Muscle layer of duodenum (tissue), 2 donors: ENCODE data around the gene NHLH2.

Experiments used
- H3K27ac ChIP-seq: one replicate; pipeline ENCODE4 v1.7.0; 2013; ENCODE audit warnings: mild to moderate bottlenecking, low read length
- H3K27me3 ChIP-seq: one replicate; pipeline ENCODE4 v1.7.0; 2013; ENCODE audit warnings: low read depth, mild to moderate bottlenecking, control low read depth, low read length
- H3K36me3 ChIP-seq, 2 donors: one replicate each; pipeline ENCODE4 v1.7.0; 2013; ENCODE audit warnings: low read length in 2 of 2, control low read depth in 1 of 2, mild to moderate bottlenecking in 1 of 2; ENCODE audit not compliant: insufficient read depth in 2 of 2, control insufficient read depth in 1 of 2
- H3K4me1 ChIP-seq, 2 donors: one replicate each; pipeline ENCODE4 v1.7.0; 2013; ENCODE audit warnings: low read length in 2 of 2, mild to moderate bottlenecking in 2 of 2, control low read depth in 1 of 2, moderate library complexity in 1 of 2; ENCODE audit not compliant: insufficient read depth in 2 of 2, control insufficient read depth in 1 of 2
- H3K4me3 ChIP-seq, 2 donors: one replicate each; pipeline ENCODE4 v1.7.0; 2013; ENCODE audit warnings: low read length in 2 of 2, low read depth in 1 of 2, mild to moderate bottlenecking in 1 of 2
- H3K9me3 ChIP-seq, 2 donors: one replicate each; pipeline ENCODE4 v1.7.0; 2013; ENCODE audit warnings: low read length in 2 of 2, control low read depth in 1 of 2, mild to moderate bottlenecking in 1 of 2; ENCODE audit not compliant: control insufficient read depth in 1 of 2
- donor health status: healthy.

NHLH2 gene

DNA sequence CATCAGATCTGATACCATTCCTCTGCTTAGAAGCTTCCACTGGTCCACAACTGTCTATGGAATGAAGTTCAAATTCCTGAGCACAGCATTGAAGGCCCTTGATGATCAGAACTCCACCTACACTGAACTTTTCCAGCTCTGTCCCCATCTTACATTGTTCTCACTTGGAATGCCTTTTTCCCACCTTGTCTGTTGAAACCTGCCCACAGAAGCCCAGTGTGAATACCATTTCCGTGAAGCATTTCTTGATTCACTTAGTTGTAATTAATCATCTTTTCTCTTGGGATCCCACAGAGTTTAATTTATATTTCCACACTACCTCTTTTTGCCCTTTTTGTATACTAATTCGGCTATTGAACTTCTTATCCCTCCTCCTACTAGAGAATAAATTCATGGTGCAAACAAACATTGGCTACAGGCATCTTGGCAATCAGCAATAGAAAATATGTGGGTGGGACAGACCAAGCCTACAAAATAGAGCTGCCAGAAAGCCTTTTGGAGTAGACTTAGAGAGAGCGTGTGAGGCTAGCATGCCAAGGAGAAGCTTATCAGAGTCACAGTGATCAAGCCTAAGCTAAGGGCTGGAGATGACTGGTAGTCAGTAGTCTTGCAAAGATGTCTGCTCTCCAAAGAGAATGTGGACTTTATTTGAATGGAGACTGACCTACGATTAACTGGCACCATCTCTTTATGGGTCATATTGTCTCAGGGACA lies 26.1 kb downstream of the NHLH2 start:
- no peaks in the 10 kb centered on the region for H3K4me1 ChIP-seq
- H3K36me3 ChIP-seq: no peaks in the 10 kb centered on the region
- H3K27ac ChIP-seq: no peak overlapping the region
- no peak overlapping the region for H3K4me3 ChIP-seq
- H3K9me3 ChIP-seq: no peaks in the 10 kb centered on the region
- no peaks in the 10 kb centered on the region for H3K27me3 ChIP-seq

DNA sequence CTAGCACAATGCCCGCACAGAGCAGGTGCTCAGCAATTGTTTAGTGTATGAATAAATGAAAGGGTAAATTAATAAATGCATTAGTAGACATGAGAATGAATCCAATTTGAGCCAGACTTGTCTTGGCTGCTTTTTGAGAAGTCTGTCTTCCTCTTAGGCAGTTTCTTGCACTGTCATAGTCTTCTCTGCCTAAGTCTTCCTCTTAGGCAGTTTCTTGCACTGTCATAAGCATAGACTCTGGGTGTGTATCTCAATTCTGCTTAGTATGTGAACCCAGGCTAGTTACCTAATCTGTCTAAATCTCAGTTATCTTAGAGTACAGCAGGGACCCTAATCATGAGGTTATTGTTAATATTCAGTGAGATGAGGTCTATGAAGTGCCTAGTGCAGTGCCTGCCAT lies 27.2 kb downstream of the NHLH2 start:
- H3K27ac ChIP-seq: no peak overlapping the region
- H3K4me1 ChIP-seq: no peaks in the 10 kb centered on the region

DNA sequence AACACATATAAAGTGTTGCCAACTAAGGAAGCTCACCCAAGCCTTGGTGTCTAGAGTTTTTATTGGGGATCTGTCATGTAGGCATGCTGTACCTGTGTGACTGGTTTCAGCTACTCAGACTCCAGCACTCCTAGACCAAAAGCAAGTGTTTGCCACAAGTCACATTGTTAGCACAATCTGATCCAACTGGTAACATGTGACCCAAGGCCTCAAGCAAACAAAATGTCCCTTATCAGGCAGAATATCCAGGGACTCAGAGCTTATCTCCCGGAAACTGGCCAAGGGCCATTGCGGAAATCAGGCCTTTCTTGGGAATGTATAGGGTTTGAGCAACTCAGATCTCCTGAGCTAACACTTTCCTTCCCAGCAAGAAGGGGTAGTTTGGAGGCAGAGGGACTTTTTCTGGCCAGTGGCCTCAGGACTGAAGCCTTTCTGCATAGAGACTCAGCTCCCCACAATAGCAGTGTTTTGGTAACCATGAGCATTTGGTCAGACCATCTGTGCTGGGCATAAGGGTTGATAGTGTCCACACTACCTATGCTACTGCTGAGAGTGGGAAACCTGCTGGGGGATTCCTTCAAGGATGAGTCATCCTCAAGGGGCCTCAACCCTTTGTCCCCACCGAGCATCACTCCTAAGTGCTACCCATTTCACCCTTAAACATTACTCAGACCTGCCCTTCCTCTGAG lies 29.6 kb downstream of the NHLH2 start:
- H3K9me3 ChIP-seq: no peaks in the 10 kb centered on the region
- H3K27ac ChIP-seq: no peak overlapping the region
- no peaks in the 10 kb centered on the region for H3K36me3 ChIP-seq
- H3K4me1 ChIP-seq: no peaks in the 10 kb centered on the region
- H3K27me3 ChIP-seq: no peaks in the 10 kb centered on the region
- H3K4me3 ChIP-seq: no peak overlapping the region

More for the DNA sequence above, 27.2 kb downstream of the NHLH2 start:
- H3K4me3 ChIP-seq: no peak overlapping the region
- H3K27me3 ChIP-seq: no peaks in the 10 kb centered on the region
- H3K9me3 ChIP-seq: no peaks in the 10 kb centered on the region
- H3K36me3 ChIP-seq: no peaks in the 10 kb centered on the region

DNA sequence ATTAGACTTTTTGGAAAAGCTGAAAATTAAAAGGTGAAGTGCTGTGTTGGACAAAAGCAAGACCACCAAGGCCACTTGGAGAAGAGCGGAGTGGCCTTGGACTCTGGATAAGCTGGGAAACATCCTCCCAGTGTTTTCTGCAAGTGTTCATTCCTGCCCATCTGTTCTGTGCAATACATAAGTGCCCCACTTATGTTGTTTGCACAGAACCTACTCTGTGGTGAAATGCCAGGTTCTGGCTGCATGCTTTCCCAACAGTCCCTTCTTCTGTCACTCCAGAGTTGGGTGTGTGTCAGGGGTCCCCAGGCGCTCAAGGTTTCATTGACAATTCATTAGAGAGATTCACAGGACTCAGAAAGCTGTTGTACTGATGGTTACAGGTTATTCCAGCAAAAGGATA lies 30.3 kb downstream of the NHLH2 start:
- Histone ChIP-seq H3K27me3 (no peaks in the 10 kb centered on the region), H3K4me3 (no peak overlapping the region), H3K9me3 (no peaks in the 10 kb centered on the region), H3K4me1 (no peaks in the 10 kb centered on the region), H3K27ac (no peak overlapping the region), H3K36me3 (no peaks in the 10 kb centered on the region)

DNA sequence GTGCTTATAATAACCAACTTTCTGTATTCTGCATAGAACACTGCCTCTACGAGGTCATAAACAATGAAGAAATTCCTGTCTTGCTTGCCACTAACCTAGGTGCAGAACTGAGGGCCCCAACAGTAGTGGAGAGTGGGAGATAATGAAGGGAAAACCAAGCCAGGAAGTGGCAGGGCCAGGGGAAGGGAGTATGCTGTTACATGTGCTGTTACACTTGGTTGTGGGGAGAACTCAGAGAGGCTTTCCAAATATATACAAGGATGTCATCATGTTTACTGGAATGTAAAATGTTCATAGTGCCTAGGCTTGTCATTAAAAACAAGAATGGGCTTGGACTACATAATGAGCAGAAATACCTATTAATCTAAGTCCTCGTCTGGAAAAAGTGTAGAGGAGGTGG lies 31.1 kb downstream of the NHLH2 start:
- no peaks in the 10 kb centered on the region for H3K27me3 ChIP-seq
- no peaks in the 10 kb centered on the region for H3K4me1 ChIP-seq
- H3K4me3 ChIP-seq: no peak overlapping the region
- no peaks in the 10 kb centered on the region for H3K36me3 ChIP-seq
- H3K27ac ChIP-seq: no peak overlapping the region
- H3K9me3 ChIP-seq: no peaks in the 10 kb centered on the region

DNA sequence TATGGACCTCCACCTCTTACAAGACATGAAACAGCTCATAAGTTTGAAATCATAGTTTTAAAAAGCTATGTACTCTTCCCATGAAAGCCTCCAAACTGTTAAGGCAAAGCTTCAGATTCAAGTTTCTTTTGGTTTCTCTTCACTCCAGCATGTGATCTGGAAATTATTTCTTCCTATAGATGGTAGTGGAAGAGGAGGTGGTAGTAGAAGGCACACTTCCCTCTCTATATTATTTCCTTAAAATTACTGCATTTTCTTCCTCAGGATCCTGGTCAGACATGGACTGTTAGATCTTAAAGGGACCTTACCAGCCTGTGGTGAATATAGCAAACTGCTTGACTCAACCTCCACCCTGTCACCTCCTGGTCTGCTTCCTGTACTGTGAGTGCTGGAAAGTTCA lies 31.9 kb downstream of the NHLH2 start:
- Histone ChIP-seq H3K4me1 (no peaks in the 10 kb centered on the region), H3K9me3 (no peaks in the 10 kb centered on the region), H3K27me3 (no peaks in the 10 kb centered on the region)

DNA sequence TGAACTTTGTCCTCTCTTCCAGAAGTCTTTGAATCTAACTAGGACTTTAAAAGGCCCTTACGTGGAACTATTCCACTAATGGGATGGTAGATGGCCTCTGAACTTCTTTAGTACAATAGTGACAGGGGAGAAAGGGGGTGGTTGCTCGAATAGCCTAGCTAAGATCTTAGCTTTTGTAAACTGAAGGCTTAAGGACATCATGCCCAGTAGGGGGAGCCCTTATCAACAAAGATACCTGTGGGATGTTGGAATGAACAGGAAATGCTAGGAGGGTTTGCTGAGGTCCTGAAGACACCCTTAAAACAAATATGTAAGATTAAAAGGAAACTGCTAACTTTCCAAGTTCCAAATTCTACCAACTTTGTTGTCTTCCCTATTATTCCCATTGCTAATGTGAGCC lies 33.2 kb downstream of the NHLH2 start:
- no peak overlapping the region for H3K4me3 ChIP-seq
- no peaks in the 10 kb centered on the region for H3K36me3 ChIP-seq
- no peaks in the 10 kb centered on the region for H3K27me3 ChIP-seq
- H3K27ac ChIP-seq: no peak overlapping the region
- H3K9me3 ChIP-seq: no peaks in the 10 kb centered on the region
- no peaks in the 10 kb centered on the region for H3K4me1 ChIP-seq

More for the DNA sequence above, 31.9 kb downstream of the NHLH2 start:
- H3K36me3 ChIP-seq: no peaks in the 10 kb centered on the region
- no peak overlapping the region for H3K27ac ChIP-seq
- H3K4me3 ChIP-seq: no peak overlapping the region

DNA sequence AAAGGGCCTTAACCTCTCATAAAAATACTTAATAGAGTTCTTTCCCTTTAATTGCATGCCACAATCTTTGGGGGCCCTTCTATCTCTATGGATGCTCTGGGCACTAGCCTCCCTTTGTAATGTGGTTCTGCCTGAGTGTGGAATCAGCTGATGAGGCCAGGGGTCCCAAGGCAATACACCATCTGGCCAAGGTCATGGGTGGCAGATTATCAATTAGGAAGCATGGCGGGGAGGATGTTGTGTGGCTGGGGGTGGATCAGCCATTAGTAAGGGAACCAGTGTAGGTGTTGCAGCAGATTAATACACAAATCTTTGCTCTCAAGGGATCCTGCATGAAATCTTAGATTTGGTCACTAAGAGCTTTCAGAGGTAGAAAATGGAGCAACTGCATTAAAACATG lies 35.3 kb downstream of the NHLH2 start:
- Histone ChIP-seq H3K27me3 (no peaks in the 10 kb centered on the region), H3K36me3 (no peaks in the 10 kb centered on the region), H3K4me3 (no peak overlapping the region), H3K9me3 (no peaks in the 10 kb centered on the region), H3K4me1 (no peaks in the 10 kb centered on the region), H3K27ac (no peak overlapping the region)

DNA sequence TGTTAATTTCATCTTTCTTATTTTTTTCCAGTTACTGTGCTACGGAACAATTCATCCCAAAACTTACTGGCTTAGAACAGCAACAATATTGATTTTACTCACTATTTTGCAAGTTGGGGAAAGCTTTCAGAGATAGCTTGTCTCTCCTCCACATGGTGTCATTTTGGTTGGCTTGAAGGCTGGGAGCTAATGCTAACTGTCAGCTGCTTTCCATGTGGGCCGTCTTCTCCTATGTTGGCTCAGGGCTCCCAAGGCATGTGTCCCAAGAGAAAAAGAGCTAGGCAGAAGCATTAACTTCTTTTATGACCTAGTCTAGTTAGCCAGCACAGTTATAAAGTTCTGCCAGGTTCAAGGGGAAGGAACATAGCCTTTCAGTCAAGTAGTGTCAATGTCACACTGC lies 38.5 kb downstream of the NHLH2 start:
- H3K9me3 ChIP-seq: no peaks in the 10 kb centered on the region
- H3K27me3 ChIP-seq: no peaks in the 10 kb centered on the region
- no peak overlapping the region for H3K27ac ChIP-seq
- H3K36me3 ChIP-seq: no peaks in the 10 kb centered on the region
- no peaks in the 10 kb centered on the region for H3K4me1 ChIP-seq
- H3K4me3 ChIP-seq: no peak overlapping the region

DNA sequence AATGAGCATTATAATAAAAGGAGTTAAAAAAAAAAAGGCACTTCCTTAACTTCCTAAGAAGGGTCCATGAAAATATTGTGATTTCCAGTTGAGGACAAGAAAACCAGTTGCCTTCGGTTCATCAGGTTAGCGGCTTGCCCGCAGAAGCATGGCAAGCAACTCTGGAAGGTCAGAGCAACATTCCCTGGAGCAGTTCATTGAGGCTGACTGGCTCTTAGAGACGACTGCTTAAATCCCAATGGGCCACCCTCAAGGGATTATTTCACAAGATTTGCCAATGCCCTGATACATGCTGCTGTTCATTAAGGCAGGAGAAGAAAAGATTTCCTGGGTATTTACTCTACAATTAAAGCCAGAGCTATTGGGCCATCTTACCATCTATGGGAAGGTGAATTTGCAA lies 43.4 kb downstream of the NHLH2 start:
- Histone ChIP-seq H3K4me1 (no peaks in the 10 kb centered on the region), H3K36me3 (no peaks in the 10 kb centered on the region), H3K27ac (no peak overlapping the region), H3K27me3 (no peaks in the 10 kb centered on the region), H3K9me3 (no peaks in the 10 kb centered on the region), H3K4me3 (no peak overlapping the region)

DNA sequence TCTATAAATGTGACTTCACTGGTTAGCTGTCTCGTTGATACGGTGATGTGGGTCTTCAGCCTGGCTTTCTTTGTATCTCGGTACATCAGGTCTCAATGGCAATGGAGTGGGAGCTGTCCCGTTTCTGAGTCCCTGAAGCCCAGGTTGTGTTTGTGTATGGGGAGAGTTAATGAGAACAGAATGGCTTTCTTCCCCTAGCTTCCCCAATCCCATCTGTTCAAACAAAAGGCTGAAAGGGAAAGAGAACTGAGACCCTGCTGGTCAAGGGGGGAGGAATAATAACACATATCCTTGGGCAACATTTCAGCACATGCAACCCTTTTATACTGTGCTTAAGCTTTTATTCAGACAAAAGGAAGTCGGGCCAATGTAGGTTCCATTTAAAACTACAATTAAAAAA lies 44.0 kb downstream of the NHLH2 start:
- Histone ChIP-seq H3K4me1 (no peaks in the 10 kb centered on the region), H3K4me3 (no peak overlapping the region), H3K36me3 (no peaks in the 10 kb centered on the region), H3K27me3 (no peaks in the 10 kb centered on the region), H3K9me3 (no peaks in the 10 kb centered on the region), H3K27ac (no peak overlapping the region)

DNA sequence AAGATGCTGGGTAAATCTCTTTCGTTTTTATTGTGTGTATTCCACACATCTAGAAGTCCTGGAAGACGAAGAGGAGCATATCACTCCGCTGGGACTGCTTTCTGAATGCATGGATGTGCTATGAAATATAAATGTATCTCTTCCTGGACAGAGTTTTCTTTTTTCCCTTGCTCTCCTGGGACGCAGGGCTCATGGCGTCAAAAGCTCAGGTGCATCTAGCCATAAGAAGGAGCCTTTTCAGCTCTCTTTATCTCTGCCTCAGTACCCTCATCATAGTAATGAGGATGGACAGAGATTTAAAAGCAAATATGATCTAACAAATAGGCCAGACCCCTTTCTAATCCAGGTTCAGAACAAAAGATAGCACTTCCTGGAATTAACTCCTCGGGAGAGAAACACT lies 44.9 kb downstream of the NHLH2 start:
- Histone ChIP-seq H3K36me3 (no peaks in the 10 kb centered on the region), H3K4me3 (no peak overlapping the region), H3K27ac (no peak overlapping the region), H3K4me1 (no peaks in the 10 kb centered on the region), H3K27me3 (no peaks in the 10 kb centered on the region), H3K9me3 (no peaks in the 10 kb centered on the region)
